Loucy (cell line): ENCODE data around the gene FTO.

Experiments
- CTCF ChIP-seq: fragments of 200-600 bp; sonication (generic); conservative IDR thresholded peaks from 2 replicates; pipeline ENCODE4 v1.5.1; 2014; ENCODE audit warnings: mild to moderate bottlenecking, antibody characterized with exemption, low read length
- EZH2phosphoT487 ChIP-seq: fragments of 200-600 bp; IDR thresholded peaks from 2 replicates; pipeline ENCODE4 v1.6.1; 2018; ENCODE audit warnings: antibody characterized with exemption, mild to moderate bottlenecking, moderate library complexity, borderline replicate concordance

DNA sequence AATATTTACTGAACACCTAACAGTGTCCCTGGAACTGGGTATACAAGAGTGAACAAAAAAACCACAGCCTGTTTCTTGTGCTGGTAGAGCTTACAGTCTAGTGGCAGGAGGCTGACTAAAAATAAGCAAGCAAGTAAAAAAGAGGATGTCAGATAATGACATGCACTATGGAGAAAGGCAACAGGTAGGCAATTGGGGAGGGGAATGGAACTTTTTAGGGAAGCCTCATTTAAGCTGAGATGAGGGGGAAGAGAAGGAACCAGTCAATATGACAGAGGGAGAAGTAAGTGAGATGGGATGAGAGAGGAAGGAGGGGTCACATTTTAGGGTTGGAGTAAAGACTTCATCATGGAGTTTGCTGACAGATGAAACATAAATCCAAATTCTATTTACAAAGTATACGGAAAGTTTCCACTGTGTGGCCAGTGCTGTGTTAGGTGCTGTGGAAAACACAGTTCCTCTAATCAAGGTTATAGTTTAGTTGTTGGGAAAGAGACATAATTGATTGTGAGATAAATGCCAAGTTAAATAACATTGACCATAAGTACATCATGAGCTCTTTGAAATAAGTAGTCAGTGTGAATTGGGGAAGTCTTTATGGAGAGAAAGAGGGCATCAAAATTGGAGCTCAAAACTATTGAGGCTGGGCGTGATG, 251.4 kb downstream of the FTO start:
- TF ChIP-seq EZH2phosphoT487, result no peak
- no peak for TF ChIP-seq CTCF
